NOMO-1 treated with dmso at 0.1 percent for 144 hours (cell line): ENCODE measurements around the gene ULK3.

ENCODE experiments used
- DNase-seq: peaks from one replicate; lab custom pipeline; 2025; ENCODE audit not compliant: unreplicated experiment; lab: John Stamatoyannopoulos, UW

ULK3 gene

DNA sequence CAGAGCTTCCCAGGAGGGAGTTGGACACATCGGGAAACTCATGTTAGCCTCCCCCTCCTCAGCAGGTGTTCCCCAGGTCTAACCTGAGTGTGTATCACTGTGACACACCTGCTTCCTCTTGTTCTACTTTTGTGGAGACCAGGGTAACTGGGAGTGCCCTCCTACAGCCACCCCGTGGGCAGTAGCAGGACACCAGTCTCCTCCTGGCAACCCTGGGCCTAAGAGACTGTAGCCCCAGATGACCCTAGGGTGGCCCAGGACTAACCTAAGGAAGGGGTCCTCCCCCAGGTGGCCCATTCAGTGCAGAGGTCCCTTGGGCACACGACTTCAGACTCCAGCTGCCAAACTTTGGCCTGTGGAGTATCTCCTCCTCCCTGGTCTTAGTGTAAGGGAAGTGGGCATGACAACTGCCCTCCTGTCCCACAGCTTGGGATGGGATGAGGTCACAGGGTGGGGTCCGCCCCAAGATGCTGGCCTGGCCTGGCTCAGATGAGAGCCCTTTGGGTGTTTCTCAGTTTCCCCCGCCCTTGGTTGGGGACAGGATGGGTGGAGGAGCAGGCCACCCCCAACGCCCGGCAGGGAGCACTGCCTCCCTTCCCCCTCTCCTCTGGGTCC is 56.3 kb downstream of the ULK3 start:
- no peak for DNase-seq
